GM18526 (cell line): ENCODE data around the gene CNPY1.

ENCODE experiments used
- POLR2A ChIP-seq: IDR thresholded peaks from 3 replicates; pipeline ENCODE4 v1.6.1; 2011; ENCODE audit not compliant: insufficient read length; ENCODE audit errors: extremely low read depth

CNPY1 gene

DNA sequence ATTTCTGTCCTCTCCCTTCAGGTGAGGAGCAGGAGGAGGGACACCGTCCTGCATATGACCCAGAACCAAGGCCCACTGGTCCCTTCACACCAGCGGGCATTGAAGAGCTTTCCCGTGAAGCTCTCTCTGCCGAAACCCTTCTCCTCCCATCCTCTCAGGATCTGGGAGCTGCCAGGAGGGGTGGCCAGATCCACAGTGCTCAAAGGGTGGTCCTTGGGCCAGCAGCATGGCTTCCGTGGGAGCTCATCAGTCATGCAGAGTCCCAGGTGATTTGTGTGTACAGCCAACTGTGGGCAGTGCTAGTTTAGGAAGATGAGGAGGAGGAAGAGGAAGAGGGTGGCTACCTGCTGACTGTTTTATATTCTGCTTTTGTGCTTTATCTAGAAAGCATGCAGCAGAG, 28.4 kb downstream of the CNPY1 start:
- TF ChIP-seq POLR2A: no peak

DNA sequence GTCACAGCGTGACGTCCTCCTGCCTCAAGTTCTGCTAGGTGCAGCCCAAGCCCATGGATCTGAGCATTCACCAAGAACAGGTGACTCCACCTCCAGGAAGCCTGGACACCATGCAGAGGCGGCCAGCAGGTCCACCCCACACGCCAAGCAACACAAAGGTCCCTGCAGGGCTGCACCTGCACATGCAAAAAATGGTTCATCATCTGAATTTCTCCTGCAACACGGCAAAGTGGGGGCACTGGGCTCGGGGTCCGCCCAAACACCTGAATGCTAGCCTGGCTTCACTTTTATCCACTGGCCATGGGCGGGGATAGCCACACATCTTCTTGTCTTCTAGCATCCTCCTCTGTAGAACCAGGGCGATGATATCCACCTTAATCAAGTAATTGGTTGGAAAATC, 28.9 kb downstream of the CNPY1 start:
- TF ChIP-seq POLR2A: no peak

GRCh38 chr7:155516466-155516865, 29.9 kb downstream of the CNPY1 start:
- no peak for TF ChIP-seq POLR2A

GRCh38 chr7:155515318-155515717, 31.0 kb downstream of the CNPY1 start:
- TF ChIP-seq POLR2A: no peak

GRCh38 chr7:155514296-155514695, 32.1 kb downstream of the CNPY1 start:
- TF ChIP-seq POLR2A: no peak

DNA sequence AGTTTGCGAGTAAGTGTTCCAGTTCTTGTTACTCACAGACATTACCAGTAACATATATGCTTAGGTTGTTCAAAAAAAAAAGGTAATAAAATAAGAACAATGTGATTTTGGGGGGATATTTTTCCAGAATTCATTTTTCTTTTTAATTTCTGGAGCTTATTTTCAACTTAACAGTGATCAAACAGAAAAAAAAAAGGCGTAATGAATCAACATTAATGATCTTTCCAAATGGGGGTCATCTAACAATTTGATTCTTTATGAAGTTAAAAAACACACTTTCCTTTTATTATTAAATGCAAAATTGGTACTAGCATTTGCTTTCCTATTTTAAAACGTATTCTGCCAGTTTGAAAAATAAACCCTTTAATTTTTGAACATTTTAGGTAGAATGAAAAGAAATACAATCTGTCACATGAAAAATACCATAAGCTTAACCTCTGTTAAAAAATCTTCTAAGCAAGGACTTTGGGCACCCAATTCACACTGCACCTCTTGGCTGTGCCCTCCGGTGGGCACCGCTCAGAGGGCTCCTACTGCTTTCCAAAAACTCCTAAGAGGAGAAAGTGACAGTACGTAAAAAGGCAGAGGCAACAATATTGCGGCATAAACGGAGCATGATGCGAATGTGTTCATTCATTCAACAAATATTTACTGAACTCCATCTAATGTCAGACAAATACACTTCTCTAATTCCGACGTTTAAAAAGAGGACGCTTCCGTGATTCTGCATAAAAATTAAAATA, 32.6 kb downstream of the CNPY1 start:
- no peak for TF ChIP-seq POLR2A

GRCh38 chr7:155512246-155512887, 34.0 kb downstream of the CNPY1 start:
- TF ChIP-seq POLR2A: no peak

DNA sequence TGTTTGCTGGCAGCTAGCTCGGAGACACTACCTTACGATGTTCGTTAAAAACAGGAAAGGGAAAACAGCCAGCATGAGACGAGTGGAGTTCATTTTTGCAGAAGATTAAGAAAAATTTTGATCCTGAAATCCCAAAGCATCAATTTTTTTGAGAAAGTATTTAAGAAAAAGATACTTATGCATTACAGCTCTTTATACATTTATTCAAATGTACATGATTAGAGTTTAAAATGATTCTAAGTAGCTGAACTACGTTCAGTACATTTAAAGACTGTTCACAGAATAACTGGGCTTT, 34.7 kb downstream of the CNPY1 start:
- no peak for TF ChIP-seq POLR2A

- no peak for TF ChIP-seq POLR2A
Observed at GRCh38 chr7:155510975-155511701, 35.2 kb downstream of the CNPY1 start.

GRCh38 chr7:155509725-155510551, 36.4 kb downstream of the CNPY1 start:
- TF ChIP-seq POLR2A: no peak

DNA sequence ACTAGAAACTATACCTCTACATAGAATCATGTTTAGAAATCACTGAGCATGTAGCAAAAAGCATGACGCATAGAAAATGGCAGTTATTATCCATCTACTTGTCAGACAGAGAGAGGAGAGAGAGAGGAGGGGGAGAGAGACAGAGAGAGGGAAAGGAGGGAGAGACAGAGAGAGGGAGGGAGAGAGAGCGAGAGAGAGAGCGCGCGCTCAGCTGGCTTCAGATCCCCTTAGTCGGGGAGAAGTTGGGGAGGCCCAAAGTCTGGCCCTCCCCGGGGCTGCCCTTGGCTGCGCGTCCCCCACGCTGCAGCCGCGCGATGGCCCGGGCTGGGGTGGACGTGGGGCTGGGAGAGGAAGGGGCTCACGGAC, 37.0 kb downstream of the CNPY1 start:
- TF ChIP-seq POLR2A: no peak

DNA sequence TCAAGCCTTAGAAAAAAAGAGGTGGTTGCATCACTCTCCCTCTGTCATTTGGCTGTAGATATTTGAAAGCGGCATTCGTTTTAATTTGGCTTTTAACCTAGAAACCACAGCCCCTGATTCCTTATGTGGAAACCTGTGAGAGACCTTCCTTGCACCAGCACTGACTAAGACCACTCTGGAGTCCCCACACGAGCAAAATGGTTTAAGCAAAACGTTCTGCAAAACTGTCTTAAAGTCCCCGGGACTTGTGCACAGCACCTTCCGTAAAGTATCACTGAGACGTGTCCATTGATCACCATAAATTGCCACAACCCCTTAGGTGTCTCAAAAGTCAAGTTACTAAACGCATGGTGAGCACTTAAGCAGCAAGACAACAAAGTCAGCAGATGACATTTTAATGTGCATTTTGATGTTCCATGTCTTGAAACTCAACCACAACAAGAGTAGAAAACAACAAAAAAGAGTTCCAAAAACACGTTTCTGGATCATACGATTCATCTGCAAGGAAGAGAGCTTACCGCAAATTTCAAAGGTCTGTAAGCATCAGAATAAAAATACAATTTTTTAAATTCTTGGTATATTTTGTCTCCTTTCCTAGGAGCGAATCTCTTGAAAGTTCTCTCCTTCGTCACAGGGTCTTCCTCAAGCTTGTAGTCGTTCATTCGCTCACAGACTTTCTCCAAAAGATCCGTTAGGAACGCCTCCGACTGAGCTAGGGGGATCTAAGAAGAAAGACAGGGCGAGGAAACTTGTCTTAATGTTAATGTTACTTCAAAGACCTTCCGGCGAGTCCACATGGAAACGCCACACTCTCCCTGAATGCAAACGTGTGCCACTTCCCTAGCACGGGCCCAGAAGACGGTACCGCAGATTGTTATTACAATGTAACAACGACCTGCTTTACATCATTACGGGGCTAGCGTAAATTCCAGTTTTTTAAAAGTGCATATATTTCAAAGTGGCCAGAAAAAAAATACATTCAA, 37.7 kb downstream of the CNPY1 start:
- TF ChIP-seq POLR2A: no peak

DNA sequence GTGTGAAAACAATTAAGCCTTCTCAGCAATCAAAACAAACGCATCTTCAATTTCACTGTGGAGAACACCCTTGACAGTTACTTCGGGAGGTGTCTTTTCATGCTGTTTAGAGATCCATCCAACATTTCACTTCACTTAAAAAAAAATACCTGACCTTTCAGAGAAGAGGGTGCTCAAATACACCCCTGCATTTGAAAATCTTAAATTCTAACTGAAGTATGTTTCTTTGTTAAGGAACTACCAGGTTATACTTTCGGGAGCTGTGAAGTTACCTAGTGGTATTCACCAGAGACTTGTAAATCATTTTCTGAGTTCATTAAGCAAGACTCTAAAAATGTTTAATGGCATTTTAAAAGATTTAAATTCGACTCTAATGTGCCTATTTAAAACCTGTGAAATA, 38.8 kb downstream of the CNPY1 start:
- TF ChIP-seq POLR2A: no peak

DNA sequence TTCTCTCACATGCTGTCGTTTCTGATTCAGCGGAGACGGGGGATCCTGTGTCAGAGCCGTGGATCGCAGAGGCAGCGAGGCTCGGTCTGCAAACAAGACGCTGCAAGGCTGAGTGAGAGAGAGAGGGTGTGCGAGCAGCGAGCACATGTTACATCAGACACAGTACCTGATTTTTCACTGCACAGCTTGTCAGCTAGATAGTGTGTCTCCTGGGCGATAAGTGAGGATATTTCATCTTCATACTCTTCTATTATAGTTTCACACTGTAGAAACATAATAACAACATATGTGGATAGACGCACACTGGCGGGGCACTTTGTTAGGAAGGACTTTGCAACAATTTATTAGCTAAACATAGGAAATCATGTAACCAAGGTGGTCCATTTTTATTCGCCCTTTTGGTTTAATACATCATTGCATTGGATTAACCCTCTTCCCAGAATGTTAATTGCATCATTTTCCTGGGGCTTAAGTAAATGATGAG, 39.5 kb downstream of the CNPY1 start:
- TF ChIP-seq POLR2A: no peak
